Measurements from ENCODE around the gene ARHGAP10.

ARHGAP10 gene

DNA sequence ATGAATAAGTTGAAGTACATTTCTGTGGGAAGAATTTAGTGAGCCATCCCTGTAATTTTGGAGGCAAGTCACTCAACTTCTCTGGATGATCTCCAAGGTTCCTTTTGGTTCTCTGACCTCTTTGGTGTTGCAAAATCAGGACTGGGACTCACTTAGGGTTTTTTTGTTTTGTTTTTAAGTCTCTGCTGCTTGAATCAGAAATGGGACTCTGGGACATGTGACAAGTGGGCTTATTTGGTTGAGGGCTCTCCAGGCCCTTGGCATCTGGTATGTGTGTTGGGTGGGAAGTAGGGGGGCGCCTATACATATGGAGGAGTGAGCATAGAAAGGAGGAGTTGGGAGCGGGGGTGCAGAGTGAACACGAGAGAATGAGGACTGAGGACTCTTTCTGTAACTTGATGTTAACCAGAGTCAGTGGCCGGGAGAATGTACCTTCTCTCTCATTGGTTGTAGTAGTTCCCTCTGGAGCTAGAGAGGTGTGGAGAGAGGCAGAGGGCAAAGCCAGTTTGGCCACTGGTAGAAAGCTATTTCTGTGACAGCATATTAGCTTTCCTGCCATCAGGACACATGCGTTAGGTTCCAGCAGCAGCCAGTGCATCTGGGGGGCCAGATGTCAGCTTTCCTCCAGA, 1.9 kb downstream of the ARHGAP10 start:
- DNase-seq (ENCODE audit: low read depth) = no peak

DNA sequence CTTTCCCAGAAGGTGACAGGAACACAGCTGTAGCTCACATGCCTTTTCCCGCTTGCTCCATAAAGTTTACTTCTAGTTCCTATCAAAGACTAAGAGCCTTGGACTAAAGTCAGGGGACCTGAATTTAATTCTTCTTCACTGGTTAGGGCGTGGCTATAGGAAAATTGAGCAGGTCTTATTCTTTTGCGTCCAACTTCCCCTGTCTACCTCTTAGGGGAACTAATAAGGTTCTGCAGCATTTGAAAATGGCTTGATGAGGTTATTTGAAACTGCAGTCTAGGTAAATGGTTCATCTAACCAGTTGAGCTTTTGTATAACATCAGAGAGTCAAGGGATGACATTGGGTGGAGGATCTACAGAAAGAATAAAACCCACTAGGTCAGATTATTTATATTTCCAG, 2.6 kb downstream of the ARHGAP10 start:
- DNase-seq (ENCODE audit: low read depth) = no peak

DNA sequence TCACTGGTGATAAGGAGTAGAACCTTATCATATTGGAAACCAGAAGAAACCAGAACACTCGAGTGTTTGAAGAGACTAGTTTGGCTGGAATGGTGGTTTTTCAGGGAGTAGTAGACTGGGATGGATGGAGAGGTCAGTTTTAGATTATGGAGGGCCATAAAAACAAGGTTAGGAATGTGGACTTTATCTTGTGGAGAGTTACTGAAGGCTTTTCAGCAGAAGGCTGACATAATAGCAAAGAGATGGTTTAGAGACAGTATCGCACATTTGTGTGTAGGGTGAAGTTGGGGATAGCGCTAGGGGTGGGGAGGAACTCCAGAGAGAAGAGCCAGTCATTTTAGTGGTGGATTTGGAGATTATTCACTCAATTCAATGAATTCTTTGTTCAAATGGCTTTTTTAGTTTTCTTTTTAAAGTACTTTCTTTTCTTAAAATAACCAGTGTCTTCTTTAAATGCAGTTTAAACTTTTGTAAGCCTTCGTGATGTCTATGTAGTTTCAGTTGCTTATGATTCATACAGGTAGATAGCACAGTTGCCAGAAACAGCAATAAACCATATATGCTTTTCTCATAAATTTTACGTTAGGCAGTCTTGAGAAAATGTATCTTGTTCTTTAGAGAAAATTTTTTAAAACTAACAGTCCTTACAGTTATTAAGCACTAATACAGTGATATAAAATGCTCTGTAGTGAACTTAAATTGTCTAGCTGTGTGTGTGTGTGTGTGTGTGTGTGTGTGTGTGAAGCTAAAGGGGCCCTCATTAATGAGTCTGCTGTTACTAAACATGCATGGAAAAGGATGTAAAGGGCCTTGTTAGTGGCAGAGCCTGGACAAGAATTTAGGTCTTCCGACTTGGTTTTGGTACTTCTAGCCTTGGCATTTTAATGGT, 3.8 kb downstream of the ARHGAP10 start:
- no peak for DNase-seq (ENCODE audit: low read depth)

GRCh38 chr4:147736458-147736857, 4.6 kb downstream of the ARHGAP10 start:
- DNase-seq (ENCODE audit: low read depth) = no peak

- no peak for DNase-seq (ENCODE audit: low read depth)
Measured at GRCh38 chr4:147737623-147738022, 5.7 kb downstream of the ARHGAP10 start.

GRCh38 chr4:147739239-147739823, 7.4 kb downstream of the ARHGAP10 start:
- no peak for DNase-seq (ENCODE audit: low read depth)

DNA sequence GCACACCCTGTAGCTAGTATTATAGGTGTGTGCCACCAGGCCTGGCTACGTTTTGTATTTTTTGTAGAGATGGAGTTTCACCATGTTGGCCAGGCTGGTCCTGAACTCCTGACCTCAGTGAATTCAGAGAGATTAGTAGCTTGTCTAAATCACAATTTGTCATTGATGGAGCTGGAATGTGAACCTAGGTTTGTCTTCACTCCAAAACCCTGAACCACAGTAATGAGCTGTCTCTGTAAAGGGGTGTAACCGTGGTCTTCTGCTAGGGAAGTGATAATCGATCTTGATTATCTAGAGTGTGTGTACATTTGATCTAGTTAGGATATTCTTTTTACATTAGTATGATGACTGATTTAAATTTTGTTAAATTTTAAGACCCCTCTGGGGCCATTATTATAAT, 8.3 kb downstream of the ARHGAP10 start:
- DNase-seq (ENCODE audit: low read depth) = no peak

- DNase-seq (ENCODE audit: low read depth) = no peak
Measured at GRCh38 chr4:147741190-147741788, 9.4 kb downstream of the ARHGAP10 start.

GRCh38 chr4:147747787-147748454, 16.0 kb downstream of the ARHGAP10 start:
- DNase-seq (ENCODE audit: low read depth) = no peak

DNA sequence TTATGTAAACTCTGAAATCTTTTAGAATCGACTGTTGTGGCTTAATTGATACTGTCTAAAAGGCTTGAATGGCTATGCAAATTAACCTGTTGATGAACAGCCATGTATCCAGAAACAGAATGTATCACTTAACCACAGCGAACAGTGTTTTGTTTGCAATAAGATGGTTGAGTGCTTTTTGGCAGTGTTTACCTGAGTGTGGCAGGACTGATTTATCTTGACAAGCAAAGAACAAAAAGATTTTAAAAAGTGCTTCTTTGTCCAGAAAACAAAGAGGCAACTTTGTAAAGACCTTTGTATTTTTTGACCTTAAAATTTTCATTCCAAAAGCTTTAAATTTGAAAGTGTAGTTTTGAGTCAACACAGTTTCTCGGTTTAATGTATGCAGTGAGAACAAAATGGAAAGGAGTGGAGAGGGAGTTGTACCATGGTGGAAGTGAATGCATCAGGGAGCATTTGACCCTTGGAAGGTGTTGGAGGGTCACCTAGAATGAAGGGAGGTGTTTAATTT, 18.0 kb downstream of the ARHGAP10 start:
- DNase-seq (ENCODE audit: low read depth) = no peak

DNA sequence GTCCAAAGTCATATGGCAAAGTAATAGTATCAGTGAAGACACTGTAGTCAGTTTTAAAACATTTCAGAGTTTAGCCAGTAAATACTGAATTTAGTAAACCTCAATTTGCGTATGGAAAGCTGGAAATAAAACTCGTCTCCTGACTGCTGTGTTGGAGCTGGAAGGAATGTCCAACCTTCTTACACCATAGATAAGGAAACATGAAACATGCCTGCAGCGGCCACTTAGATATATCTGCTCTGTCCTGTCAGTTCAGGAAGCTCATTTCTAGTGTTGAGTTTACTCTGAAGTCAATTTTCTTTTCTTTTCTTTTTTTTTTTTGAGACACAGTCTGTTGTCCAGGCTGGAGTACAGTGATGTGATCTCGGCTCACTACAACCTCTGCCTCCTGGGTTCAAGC, 21.2 kb downstream of the ARHGAP10 start:
- no peak for DNase-seq (ENCODE audit: low read depth)

GRCh38 chr4:147754037-147754445, 22.2 kb downstream of the ARHGAP10 start:
- no peak for DNase-seq (ENCODE audit: low read depth)

GRCh38 chr4:147755561-147756295, 23.8 kb downstream of the ARHGAP10 start:
- DNase-seq (ENCODE audit: low read depth) = no peak

DNA sequence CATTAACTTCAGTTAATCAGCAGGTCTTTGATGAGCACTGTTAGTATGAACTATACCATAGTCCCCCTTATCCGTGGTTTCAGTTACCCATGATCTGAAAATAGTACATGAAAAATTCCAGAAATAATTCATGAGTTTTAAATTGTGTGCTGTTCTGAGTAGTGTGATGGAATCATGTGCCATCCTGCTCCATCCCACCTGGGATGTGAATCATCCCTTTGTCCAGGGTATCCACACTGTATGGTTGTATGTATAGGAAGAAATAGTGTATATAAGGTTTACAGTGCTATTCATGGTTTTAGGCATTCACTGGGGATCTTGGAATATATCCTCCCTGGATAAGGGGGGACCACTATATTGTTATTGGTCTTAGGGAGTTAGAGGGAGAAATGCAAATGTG, 24.5 kb downstream of the ARHGAP10 start:
- DNase-seq (ENCODE audit: low read depth) = no peak

DNA sequence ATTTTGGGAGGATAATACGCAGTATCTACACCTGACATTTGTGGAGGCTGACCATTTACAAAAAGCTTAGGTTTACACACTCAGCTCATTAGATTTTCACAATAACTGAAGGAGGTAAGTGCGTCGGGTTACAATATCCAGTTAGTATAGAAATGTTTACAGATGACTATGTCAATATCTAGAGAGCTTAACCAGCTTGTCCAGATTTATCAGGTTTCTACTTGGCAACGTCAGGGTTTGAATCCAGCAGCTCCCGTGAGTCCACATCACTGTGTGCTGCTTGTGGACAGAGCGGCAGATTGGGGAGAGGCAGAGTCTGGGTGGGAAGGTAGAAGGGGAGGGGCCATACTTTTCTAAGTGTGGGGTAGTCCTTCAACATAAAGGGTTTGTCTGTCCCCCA, 28.3 kb downstream of the ARHGAP10 start:
- no peak for DNase-seq (ENCODE audit: low read depth)

- no peak for DNase-seq (ENCODE audit: low read depth)
Measured at GRCh38 chr4:147760695-147761094, 28.8 kb downstream of the ARHGAP10 start.

- no peak for DNase-seq (ENCODE audit: low read depth)
Measured at GRCh38 chr4:147761218-147761883, 29.5 kb downstream of the ARHGAP10 start.

DNA sequence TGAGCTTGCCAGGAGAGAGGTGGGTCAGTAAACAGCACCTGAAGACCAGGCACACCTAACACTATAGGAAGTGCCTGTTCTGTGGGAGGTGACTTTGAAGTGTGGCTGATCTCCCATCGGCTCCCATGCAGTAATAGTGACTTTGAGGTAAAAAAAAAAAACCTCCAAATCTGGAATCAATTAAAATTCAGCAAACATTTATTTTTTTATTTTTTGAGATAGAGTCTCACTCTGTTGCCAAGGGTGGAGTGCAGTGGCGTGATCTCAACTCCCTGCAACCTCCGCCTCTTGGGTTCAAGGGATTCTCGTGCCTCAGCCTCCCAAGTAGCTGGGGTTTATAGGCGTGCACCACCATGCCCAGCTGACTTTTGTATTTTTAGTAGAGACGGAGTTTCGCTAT, 32.4 kb downstream of the ARHGAP10 start:
- no peak for DNase-seq (ENCODE audit: low read depth)

DNA sequence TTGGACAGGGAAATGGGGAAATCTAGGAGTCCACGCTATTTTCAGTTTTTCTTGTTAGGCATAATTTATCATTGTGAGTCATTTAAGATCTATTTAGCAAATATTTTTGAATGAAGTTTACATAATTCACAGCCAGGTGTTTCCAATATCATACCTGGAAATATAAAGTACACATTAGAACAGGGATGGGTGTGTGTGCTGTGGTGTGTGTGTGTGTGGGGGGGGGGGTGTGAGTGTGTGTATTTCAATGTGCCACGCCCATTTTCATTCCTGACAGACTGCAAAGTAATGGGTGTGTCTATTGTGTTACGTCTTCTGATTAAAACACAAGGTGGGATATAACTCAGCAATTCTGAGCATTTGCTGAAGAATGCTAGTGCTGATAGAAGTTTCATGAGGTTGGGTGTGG, 33.2 kb downstream of the ARHGAP10 start:
- DNase-seq (ENCODE audit: low read depth) = no peak

GRCh38 chr4:147768113-147768512, 36.2 kb downstream of the ARHGAP10 start:
- no peak for DNase-seq (ENCODE audit: low read depth)

- no peak for DNase-seq (ENCODE audit: low read depth)
Measured at GRCh38 chr4:147769386-147769785, 37.5 kb downstream of the ARHGAP10 start.

All from stimulated activated CD8-positive, alpha-beta memory T cell treated with anti-CD3 and anti-CD28 coated beads, Interleukin-12 subunit alpha, Interleukin-12 subunit beta, amount 100 ng/mL, for 1 hour (primary cell).